Measurements from ENCODE around the gene LRRC36.

- no peak for TF ChIP-seq CTCF (conservative IDR thresholded peaks at IDR 0.05; ENCODE audit: low read length)
- no peak for TF ChIP-seq EZH2phosphoT487 (IDR thresholded peaks at IDR 0.05; ENCODE audit: borderline replicate concordance)
Observed at GRCh38 chr16:67286441-67287235, 40.0 kb upstream of the LRRC36 start.

Measured in Loucy (cell line).